DMS153 (cell line): ENCODE measurements around the gene MAN1B1.
"Not testable (repeated sequence)": the region's sequence is repeated elsewhere in the genome, so short reads cannot be mapped to it uniquely, and the experiment has no call there.

Experiments used
- DNase-seq: peaks from one replicate; lab custom pipeline; 2025; lab: John Stamatoyannopoulos, UW

The MAN1B1 gene

DNA sequence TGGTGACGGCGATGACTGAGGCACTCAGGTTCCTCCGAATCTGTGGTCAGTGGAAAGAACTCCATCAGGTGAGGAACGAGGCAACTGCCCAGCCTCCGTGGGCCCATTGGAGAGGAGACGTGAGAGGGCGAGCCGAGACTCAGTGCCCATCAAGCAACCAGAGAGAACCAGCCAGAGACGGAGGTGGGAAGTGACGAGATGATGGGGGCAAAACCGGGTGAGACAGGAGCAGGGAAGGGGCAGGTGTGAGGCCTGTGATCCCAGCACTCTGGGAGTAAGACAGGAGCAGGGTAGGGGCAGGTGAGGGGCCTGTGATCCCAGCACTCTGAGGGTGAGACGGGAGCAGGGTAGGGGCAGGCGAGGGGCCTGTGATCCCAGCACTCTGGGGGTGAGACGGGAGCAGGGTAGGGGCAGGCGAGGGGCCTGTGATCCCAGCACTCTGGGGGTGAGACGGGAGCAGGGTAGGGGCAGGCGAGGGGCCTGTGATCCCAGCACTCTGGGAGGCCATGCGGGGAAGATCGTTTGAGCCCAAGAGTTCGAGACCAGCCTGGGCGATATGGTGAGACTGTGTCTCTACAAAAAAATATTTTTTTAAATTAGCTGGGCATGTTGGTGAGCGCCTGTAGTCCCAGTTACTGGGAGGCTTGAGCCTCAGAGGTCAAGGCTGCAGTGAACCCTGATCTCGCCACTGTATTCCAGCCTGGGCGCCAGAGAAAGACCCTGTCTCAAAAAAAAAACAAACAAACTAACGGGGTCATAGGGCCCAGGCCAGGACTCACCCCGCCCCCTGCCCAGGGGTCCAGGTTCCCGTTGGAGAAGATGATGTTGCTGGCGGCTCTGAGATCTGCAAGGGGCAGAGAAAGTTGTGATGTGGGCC is 24.4 kb downstream of the MAN1B1 start:
- no peak for DNase-seq

GRCh38 chr9:137111788-137112563 is 25.2 kb downstream of the MAN1B1 start:
- DNase-seq: no peak

DNA sequence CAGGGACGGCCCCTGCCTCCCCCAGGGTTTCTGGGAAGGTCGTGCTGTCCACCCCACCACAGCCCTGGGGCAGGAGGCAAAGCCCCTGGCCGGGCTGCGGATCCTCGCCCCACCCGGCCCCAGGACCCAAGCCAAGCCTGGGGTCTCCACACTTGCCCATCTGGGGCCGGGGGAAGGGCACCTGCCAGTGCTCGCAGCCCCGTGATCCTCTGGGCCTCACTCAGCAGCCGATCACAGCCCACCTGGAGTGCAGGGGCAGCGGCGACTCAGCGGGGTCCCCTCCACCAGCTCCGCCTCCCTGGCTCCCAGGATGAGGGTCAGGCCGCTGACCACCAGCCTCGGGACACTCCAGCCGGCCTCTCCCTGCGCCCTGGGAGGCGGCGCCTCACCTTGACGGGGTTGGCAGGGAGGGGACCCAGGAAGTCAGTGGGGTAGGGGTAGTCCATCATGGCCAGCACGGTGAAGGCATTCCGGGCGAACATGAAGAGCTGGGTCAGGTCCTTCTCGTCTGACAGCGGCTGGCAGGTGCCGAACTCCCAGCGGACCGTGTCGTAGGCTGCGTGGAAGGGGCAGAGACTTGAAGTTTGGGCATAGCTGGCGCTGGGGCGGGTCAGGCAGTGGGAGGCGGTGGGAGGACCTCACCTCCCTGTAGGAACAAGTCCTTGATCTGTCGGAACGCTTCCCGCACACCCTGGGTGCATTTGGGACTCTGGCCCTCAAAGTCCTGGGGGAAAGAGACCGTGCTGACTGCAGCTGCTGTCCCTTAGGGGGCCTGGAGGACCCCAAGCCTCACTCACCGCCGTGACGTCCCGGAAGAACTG is 26.0 kb downstream of the MAN1B1 start:
- no peak for DNase-seq

- DNase-seq: no peak
These were observed 26.8 kb downstream of the MAN1B1 start for GRCh38 chr9:137113385-137114159.

DNA sequence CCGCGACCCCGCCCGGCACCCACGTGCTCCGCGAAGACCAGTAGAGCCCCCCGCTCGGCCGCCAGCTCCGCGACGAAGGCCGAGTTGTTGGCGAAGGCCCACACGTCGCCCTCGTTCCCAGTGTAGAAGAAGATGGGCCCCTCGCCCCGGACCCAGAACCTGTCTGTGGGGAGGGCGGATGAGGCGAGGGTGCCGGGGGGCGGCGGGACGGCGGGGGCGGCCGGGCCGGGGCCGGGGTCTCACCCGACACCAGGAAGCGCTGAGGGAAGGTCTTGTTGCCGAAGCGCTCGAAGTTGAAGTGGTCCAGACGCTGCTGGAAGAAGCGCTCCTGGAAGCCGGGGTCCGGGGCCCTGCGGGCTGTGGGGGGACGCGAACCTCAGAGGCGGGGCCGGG is 27.4 kb downstream of the MAN1B1 start:
- DNase-seq: no peak

- no peak for DNase-seq
These were observed 28.0 kb downstream of the MAN1B1 start, which contains the start of gene DPP7 for GRCh38 chr9:137114613-137115393. Gene DPP7 (minus strand): TSS chr9:137114733. CDS start chr9:137114713, 20 bp downstream.

DNA sequence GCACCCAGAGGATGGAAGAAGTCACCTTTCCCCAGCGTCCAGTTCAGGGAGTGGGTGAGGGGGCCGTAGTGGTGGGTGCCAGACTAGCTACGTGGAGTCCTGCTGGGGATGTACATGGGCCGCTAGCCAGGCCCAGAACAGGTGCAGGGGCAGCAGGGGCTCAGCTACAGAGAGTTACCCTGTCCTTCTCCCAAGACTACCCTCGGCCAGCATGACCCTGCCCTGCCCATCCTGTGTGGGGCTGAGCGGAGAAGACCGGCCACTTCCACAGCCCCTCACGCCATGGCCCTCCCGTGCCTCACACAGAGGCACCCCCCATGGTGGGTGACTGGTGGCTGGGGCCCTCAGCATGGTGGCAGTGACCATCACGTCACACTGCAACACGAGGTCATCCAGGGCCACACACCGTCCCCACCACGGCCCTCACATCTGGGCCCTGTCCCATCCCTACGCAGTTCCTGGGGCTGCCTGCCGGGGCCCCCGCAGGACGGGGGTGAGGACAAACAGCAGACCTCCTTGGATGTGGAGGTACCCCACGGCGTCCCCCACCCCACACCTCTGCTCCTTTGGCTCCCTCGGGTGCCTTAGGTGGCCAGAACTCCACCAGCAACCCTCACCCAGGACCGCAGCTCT is 28.7 kb downstream of the MAN1B1 start:
- DNase-seq: no peak

DNA sequence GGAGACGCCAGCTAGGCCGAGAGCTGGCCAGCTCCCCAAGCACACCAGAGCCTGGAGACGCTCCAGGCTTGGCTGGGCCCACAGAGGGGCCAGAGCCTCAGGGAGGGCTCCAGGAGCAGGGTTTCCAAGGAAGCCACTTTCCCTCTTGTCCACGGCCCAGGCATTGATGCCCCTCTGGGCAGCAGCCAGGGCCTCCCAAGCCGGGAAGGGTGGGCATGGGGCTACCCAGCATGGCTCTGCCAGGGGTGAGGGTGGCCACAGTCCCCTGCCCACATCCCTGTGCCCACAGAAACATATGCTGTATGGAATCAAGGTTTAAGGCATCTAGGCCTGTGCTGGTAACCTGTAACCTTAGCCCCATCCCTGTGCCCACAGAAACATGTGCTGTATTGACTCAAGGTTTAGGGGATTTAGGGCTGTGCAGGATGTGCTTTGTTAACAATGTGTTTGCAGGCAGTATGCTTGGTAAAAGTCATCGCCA is 29.3 kb downstream of the MAN1B1 start:
- DNase-seq: no peak

DNA sequence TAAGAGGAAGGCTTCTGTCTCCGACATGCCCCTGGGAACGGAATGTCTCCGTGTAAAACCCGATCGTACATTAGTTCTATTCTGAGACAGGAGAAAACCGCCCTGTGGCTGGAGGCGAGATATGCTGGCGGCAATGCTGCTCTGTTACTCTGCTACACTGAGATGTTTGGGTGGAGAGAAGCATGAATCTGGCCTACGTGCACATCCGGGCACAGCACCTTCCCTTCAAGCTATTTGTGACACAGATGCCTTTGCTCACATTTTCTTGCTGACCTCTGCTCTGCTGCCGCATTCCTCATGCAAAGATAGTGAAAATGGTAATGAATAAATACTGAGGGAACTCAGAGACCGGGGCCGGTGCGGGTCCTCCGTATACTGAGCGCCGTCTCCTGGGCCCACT is 29.9 kb downstream of the MAN1B1 start:
- DNase-seq: no peak

DNA sequence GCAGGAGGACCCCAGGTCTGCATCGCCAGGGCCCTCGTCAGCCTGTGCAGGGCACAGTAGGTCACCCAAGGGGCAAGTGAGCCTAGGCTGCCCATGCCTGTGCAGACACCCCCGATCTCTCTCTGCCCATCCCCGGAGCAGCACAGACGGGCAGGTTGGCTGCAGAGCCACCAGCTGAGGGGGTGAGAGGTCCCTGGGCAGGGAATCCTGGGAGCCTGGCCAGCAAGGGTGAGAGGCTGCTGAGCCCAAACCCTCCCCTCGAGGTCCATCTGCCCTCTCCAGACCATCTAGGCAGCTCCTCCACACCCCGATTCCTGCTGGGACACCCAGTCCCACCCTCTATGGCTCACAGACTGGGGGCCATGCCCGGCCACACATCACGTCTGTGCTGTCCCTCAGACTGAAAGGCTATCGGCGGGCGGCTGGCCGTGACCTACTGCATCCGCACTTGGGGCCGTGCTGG is 30.5 kb downstream of the MAN1B1 start:
- DNase-seq: no peak

GRCh38 chr9:137118092-137118603 is 31.4 kb downstream of the MAN1B1 start:
- not testable (repeated sequence) for DNase-seq

GRCh38 chr9:137121927-137122795 is 35.4 kb downstream of the MAN1B1 start:
- DNase-seq: not testable (repeated sequence)

DNA sequence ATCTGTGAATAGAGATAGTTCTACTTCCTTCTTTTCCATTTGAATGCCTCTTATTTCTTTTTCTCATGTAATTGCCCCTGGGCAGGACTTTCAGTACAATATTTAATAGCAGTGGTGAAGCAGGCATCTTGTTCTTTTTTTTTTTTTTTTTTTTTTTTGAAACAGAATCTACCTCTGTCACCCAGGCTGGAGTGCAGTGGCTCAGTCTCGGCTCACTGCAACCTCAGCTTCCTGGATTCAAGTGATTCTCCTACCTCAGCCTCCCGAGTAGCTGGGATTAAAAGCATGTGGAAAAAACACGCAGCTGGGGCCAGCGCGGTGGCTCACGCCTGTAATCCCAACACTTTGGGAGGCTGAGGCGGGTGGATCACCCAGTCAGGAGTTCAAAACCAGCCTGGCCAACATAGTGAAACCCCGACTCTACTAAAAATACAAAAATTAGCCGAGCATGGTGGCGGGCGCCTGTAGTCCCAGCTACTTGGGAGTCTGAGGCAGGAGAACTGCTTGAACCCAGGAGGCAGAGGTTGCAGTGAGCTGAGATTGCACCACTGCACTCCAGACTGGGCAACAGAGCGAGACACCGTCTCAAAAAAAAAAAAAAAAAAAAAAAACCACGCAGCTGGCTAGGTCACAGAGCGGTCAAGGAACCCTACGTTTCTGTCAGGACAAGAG is 36.1 kb downstream of the MAN1B1 start:
- not testable (repeated sequence) for DNase-seq

DNA sequence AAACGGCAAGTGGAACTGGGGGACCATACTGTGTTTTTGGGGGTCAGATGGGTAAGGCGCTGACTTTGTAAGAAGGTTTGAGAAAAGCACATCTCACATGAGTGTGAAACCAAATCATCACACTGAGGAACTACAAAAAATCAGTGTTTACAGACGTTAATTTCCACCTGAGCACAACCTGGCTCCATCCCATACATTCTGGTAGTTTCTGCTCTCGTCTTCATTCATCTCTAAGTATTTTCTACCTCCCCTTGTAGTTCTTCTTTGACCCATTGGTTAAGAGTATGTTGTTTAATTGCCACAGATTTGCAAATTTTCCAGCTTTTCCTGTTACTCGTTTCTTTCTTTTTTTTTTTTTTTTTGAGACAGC is 36.7 kb downstream of the MAN1B1 start:
- DNase-seq: no peak

DNA sequence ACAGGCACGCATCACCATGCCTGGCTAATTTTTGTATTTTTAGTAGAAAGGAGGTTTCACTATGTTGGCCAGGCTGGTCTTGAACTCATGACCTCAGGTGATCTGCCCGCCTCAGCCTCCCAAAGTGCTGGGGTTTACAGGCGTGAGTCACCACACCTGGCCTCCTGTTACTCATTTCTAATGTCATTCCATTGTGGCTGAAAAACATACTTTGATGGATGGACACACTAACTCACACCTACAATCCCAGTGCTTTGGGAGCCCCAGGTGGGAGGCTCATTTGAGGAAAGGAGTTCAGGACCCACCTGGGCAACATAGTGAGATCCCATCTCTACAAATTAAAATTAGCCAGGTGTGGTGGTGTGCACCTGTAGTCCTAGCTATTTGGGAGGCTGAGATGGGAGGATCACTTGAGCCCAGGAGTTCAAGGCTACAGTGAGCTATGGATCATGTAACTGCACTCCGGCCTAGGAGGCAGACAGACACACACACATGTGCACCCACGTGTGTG is 37.2 kb downstream of the MAN1B1 start:
- not testable (repeated sequence) for DNase-seq

DNA sequence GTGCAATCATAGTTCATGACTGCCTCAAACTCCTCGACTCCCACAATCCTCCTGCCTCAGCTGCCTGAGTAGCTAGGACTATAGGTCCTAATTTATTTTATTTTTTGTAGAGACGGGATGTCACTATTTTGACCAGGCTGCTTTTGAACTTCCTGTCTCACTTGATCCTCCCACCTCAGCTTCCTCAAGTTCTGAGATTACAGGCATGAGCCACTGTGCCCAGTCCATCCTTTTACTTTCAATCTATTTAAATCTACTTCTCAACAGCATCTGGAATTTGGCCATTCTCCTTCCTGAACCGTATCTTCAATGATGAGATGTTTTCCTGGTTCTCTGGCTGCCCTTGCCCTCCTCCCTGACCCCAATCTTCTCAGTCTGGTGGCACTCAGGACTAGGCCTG is 40.0 kb downstream of the MAN1B1 start:
- no peak for DNase-seq

GRCh38 chr9:137127301-137128157 is 40.7 kb downstream of the MAN1B1 start:
- no peak for DNase-seq
